CD14-positive monocyte (primary cell): ENCODE data around the gene MAP3K3. TPM values are rescaled to one million over a fixed set of nuclear protein-coding genes. Genes with fewer than 3 reads are reported as not detected.
A peak's percentile ranks its signal among the peaks of the same experiment; 100 is the strongest.

Experiments
- DNase-seq, 3 donors: peaks; one replicate each; pipeline ENCODE4 v3.0.0-alpha.2; 2011 to 2022
- H2AFZ ChIP-seq: 2 replicates; pipeline ENCODE4 v1.6.0; 2012; ENCODE audit warnings: mild to moderate bottlenecking, low read depth, low read length, inconsistent platforms; ENCODE audit not compliant: insufficient read depth, poor library complexity, severe bottlenecking
- H3K27ac ChIP-seq, 2 donors: 1 replicate in 1 of 2; 2 replicates in 1 of 2; pipeline ENCODE4 v1.5.1; 2012 to 2013; ENCODE audit warnings: low read length in 2 of 2, control low read depth in 1 of 2, inconsistent platforms in 1 of 2, low read depth in 1 of 2, mild to moderate bottlenecking in 1 of 2
- H3K27me3 ChIP-seq, 2 donors: one replicate each; pipeline versions ENCODE4 v1.6.0 to v1.6.1; 2011 to 2013; ENCODE audit warnings: low read length in 2 of 2; ENCODE audit not compliant: control insufficient read depth in 2 of 2, insufficient read depth in 2 of 2
- H3K36me3 ChIP-seq, 2 donors: replicated peaks in 1 of 2; 1 replicate in 1 of 2; 2 replicates in 1 of 2; pipeline versions ENCODE4 v1.5.1 to v1.6.1; 2012 to 2013; ENCODE audit warnings: low read length in 2 of 2, control low read depth in 1 of 2, inconsistent platforms in 1 of 2, mild to moderate bottlenecking in 1 of 2; ENCODE audit not compliant: insufficient read depth in 2 of 2, control insufficient read depth in 1 of 2
- H3K4me1 ChIP-seq, 2 donors: 1 replicate in 1 of 2; 2 replicates in 1 of 2; pipeline versions ENCODE4 v1.5.1 to v1.6.1; 2012 to 2013; ENCODE audit warnings: low read length in 2 of 2, control low read depth in 1 of 2, inconsistent platforms in 1 of 2, mild to moderate bottlenecking in 1 of 2, moderate library complexity in 1 of 2; ENCODE audit not compliant: insufficient read depth in 2 of 2, control insufficient read depth in 1 of 2
- H3K4me2 ChIP-seq: replicated peaks from 2 replicates; pipeline ENCODE3; 2012; ENCODE audit warnings: low read length, moderate library complexity, mild to moderate bottlenecking; ENCODE audit not compliant: poor library complexity, severe bottlenecking; ENCODE audit errors: extremely low read depth
- H3K4me3 ChIP-seq, 3 experiments: fragments of 200-600 bp in 1 of 3; sonication (generic) in 1 of 3; replicated peaks in 1 of 3; 1 replicate in 2 of 3; 2 replicates in 1 of 3; pipeline ENCODE4 v1.5.1; 2011 to 2013; ENCODE audit warnings: low read length in 3 of 3, mild to moderate bottlenecking in 3 of 3, control low read depth in 2 of 3, low read depth in 2 of 3, inconsistent platforms in 1 of 3, moderate library complexity in 1 of 3
- H3K79me2 ChIP-seq: 2 replicates; pipeline ENCODE4 v1.6.0; 2012; ENCODE audit warnings: mild to moderate bottlenecking, control low read depth, inconsistent platforms, low read length, moderate library complexity; ENCODE audit not compliant: insufficient read depth
- H3K9ac ChIP-seq: 2 replicates; pipeline ENCODE4 v1.6.0; 2017; ENCODE audit warnings: low read length, mild to moderate bottlenecking; ENCODE audit not compliant: insufficient read depth, poor library complexity, severe bottlenecking
- H3K9me3 ChIP-seq, 2 donors: replicated peaks in 1 of 2; 1 replicate in 1 of 2; 2 replicates in 1 of 2; pipeline versions ENCODE4 v1.5.1 to v1.6.1; 2012 to 2013; ENCODE audit warnings: low read length in 2 of 2, control low read depth in 1 of 2; ENCODE audit not compliant: control insufficient read depth in 1 of 2, insufficient read depth in 1 of 2
- H4K20me1 ChIP-seq: 2 replicates; pipeline ENCODE4 v1.6.0; 2012; ENCODE audit warnings: mild to moderate bottlenecking, low read length, control low read depth, moderate library complexity; ENCODE audit not compliant: insufficient read depth
- H3K27ac Mint-ChIP-seq, 7 donors: one replicate each; pipeline ENCODE4 v1.8.0; 2020; ENCODE audit warnings: mild to moderate bottlenecking in 7 of 7, mixed read lengths in 7 of 7, moderate library complexity in 6 of 7, inconsistent platforms in 2 of 7
- H3K27me3 Mint-ChIP-seq, 3 donors: one replicate each; pipeline ENCODE4 v1.8.0; 2021 to 2022; ENCODE audit warnings: low read depth in 3 of 3, mild to moderate bottlenecking in 3 of 3, mixed read lengths in 3 of 3, moderate library complexity in 3 of 3, inconsistent platforms in 1 of 3
- H3K36me3 Mint-ChIP-seq, 2 donors: one replicate each; pipeline ENCODE4 v1.8.0; 2020; ENCODE audit warnings: mixed read lengths in 2 of 2, inconsistent platforms in 1 of 2, mild to moderate bottlenecking in 1 of 2
- H3K4me1 Mint-ChIP-seq: one replicate; pipeline ENCODE4 v1.8.0; 2020; ENCODE audit warnings: mild to moderate bottlenecking, mixed read lengths
- H3K4me3 Mint-ChIP-seq, 2 donors: one replicate each; pipeline ENCODE4 v1.8.0; 2020; ENCODE audit warnings: mild to moderate bottlenecking in 2 of 2, mixed read lengths in 2 of 2, moderate library complexity in 1 of 2
- H3K9me3 Mint-ChIP-seq, 7 donors: one replicate each; pipeline ENCODE4 v1.8.0; 2020 to 2022; ENCODE audit warnings: mixed read lengths in 7 of 7, mild to moderate bottlenecking in 6 of 7, moderate library complexity in 6 of 7, inconsistent platforms in 2 of 7
- CTCF ChIP-seq: fragments of 200-600 bp; IDR thresholded peaks from one replicate; pipeline ENCODE4 v1.8.0; 2022; ENCODE audit warnings: antibody characterized with exemption, mild to moderate bottlenecking
- WGBS: methylation state at CpG from one replicate; pipeline ENCODE4 v1.1.5; 2013; ENCODE audit warnings: missing lambda C conversion rate; ENCODE audit not compliant: insufficient coverage; 5-methylcytosine and 5-hydroxymethylcytosine counted together
- intact Hi-C, 2 donors: fragments of 100-400 bp; cut with micrococcal nuclease; formaldehyde crosslinking; loops; one replicate each; pipeline versions ENCODE4 v1.15.0 to v1.15.1; 2023
- polyA plus RNA-seq, 3 donors: library from polyadenylated mRNA; depleted of rRNA in 1 of 3; unstranded in 2 of 3; stranded (reverse) in 1 of 3; fragments of 300-500 nt in 2 of 3; fragments of >200 nt in 1 of 3; fragmentation: Illumina TruSeq in 2 of 3; gene quantifications; 1 replicate in 2 of 3; 2 replicates in 1 of 3; pipeline ENCODE4 v1.2.3, GENCODE V29; 2012 to 2021

The MAP3K3 gene
- polyA plus RNA-seq, 3 donors: 52.2 to 219 (median 63.6) TPM

GRCh38 chr17:63701868-63702720 lies 79.9 kb downstream of the MAP3K3 start:
- TF ChIP-seq CTCF: no peak
- peak; percentile 82 to 84 (median 83) for DNase-seq
- intact Hi-C loops: loop anchor here in 1 of 2 donors (5.0 kb wide), 1 partner anchor 140 kb away; the partner anchor contains the start of gene SMARCD2
- WGBS: 8% methylated on average over 3 of the region's 19 CpGs
- no peaks in the 10 kb centered on the region for H3K27me3 Mint-ChIP-seq
- peaks cover 24 to 51% of the 10 kb centered on the region in 2 donors for H3K36me3 ChIP-seq
- H3K9me3 Mint-ChIP-seq: peaks cover 0 to 2% (median 0%) of the 10 kb centered on the region in 7 donors
- H3K4me2 ChIP-seq: peak overlapping the region; percentile 100
- H3K4me3 ChIP-seq: peak overlapping the region; percentile 50 to 100 (median 67)
- peaks cover 71% of the 10 kb centered on the region for H4K20me1 ChIP-seq
- peak overlapping the region; percentile 88 to 95 for H3K27ac ChIP-seq
- peaks cover 48 to 60% of the 10 kb centered on the region in 2 donors for H3K4me1 ChIP-seq
- peak overlapping the region; percentile 86 to 97 for H3K4me3 Mint-ChIP-seq
- H3K9ac ChIP-seq: peak overlapping the region; percentile 91
- peak overlapping the region; percentile 71 for H2AFZ ChIP-seq
- H3K36me3 Mint-ChIP-seq: peaks cover 36 to 50% of the 10 kb centered on the region in 2 donors
- no peaks in the 10 kb centered on the region for H3K27me3 ChIP-seq
- peaks cover 55% of the 10 kb centered on the region for H3K4me1 Mint-ChIP-seq
- no peaks in the 10 kb centered on the region for H3K9me3 ChIP-seq
- H3K27ac Mint-ChIP-seq: peak overlapping the region; percentile 97 to 99 (median 98)
- H3K79me2 ChIP-seq: peaks cover 53% of the 10 kb centered on the region

- Mint-ChIP-seq H3K4me3 (peak overlapping the region; percentile 86 to 97), H3K4me1 (peaks cover 49% of the 10 kb centered on the region), H3K27ac (peak overlapping the region; percentile 97 to 99 (median 98)), H3K27me3 (no peaks in the 10 kb centered on the region), H3K36me3 (peaks cover 33 to 45% of the 10 kb centered on the region in 2 donors), H3K9me3 (peaks cover 0 to 2% (median 0%) of the 10 kb centered on the region in 7 donors)
- intact Hi-C loops: loop anchor here in 1 of 2 donors (5.0 kb wide), 1 partner anchor 140 kb away; the partner anchor contains the start of gene SMARCD2
- Histone ChIP-seq H3K4me1 (peaks cover 42 to 54% of the 10 kb centered on the region in 2 donors), H3K9me3 (no peaks in the 10 kb centered on the region), H3K79me2 (peaks cover 47% of the 10 kb centered on the region), H4K20me1 (peaks cover 65% of the 10 kb centered on the region), H3K27ac (peak overlapping the region; percentile 88 to 95), H3K4me3 (peak overlapping the region in 2 of 3 experiments; percentile 50 to 100), H2AFZ (peak overlapping the region; percentile 71), H3K27me3 (no peaks in the 10 kb centered on the region), H3K4me2 (peak overlapping the region; percentile 100), H3K36me3 (peaks cover 21 to 47% of the 10 kb centered on the region in 2 donors), H3K9ac (peak overlapping the region; percentile 91)
- WGBS: 84% methylated on average over 5 of the region's 6 CpGs
- no peak for DNase-seq
- no peak for TF ChIP-seq CTCF
These were observed 80.5 kb downstream of the MAP3K3 start for GRCh38 chr17:63702721-63703015.
